HEK293 (cell line): Measurements from ENCODE around the gene PTPRG.
A peak's percentile ranks its signal among the peaks of the same experiment; 100 is the strongest.

Experiments
- CTCF ChIA-PET: fragments of 350-600 bp; formaldehyde crosslinking; extraction: SDS; loops from one replicate; lab custom pipeline; 2021; ENCODE audit warnings: antibody characterized with exemption; lab: Yijun Ruan, JAX
- POLR2A ChIA-PET: fragments of 300-600 bp; formaldehyde crosslinking; extraction: SDS; loops from one replicate; lab custom pipeline; 2020; ENCODE audit warnings: antibody characterized with exemption, inconsistent platforms; lab: Yijun Ruan, JAX
- H3K27ac ChIP-seq: fragments of 200-500 bp; sonication (Bioruptor generic); 2 replicates; pipeline ENCODE4 v1.5.1; 2014; ENCODE audit warnings: low read depth, low read length, control low read depth, inconsistent platforms; ENCODE audit errors: extremely low read depth
- H3K36me3 ChIP-seq, 2 experiments: fragments of 200-500 bp in 1 of 2; sonication (Bioruptor generic) in 1 of 2; 1 replicate in 1 of 2; 2 replicates in 1 of 2; pipeline ENCODE4 v1.5.1; 2014 to 2017; ENCODE audit warnings: inconsistent platforms in 2 of 2, low read length in 2 of 2; ENCODE audit not compliant: control insufficient read depth in 2 of 2, insufficient read depth in 1 of 2
- H3K4me1 ChIP-seq: fragments of 200-500 bp; sonication (Bioruptor generic); 2 replicates; pipeline ENCODE4 v1.5.1; 2014; ENCODE audit warnings: mild to moderate bottlenecking, low read length, inconsistent platforms; ENCODE audit not compliant: control insufficient read depth, insufficient read depth
- H3K4me3 ChIP-seq: 2 replicates; pipeline ENCODE4 v1.5.1; 2011; ENCODE audit warnings: low read depth, mild to moderate bottlenecking, control low read depth, low read length, moderate library complexity
- H3K9me3 ChIP-seq: fragments of 200-500 bp; sonication (Bioruptor generic); 2 replicates; pipeline ENCODE4 v1.5.1; 2014; ENCODE audit warnings: low read depth, low read length, inconsistent platforms; ENCODE audit not compliant: control insufficient read depth, insufficient read depth
- BCL11A ChIP-seq: fragments of 450-650 bp; formaldehyde crosslinking; IDR thresholded peaks from 2 replicates; pipeline ENCODE4 v1.5.1; 2016; ENCODE audit warnings: low read depth, missing biosample characterization, missing genetic modification characterization
- FEZF1 ChIP-seq: fragments of 450-650 bp; formaldehyde crosslinking; IDR thresholded peaks from 2 replicates; pipeline ENCODE4 v1.5.1; 2016; ENCODE audit warnings: missing biosample characterization, missing genetic modification characterization
- OVOL3 ChIP-seq: fragments of 450-650 bp; formaldehyde crosslinking; IDR thresholded peaks from 2 replicates; pipeline ENCODE4 v1.5.1; 2016; ENCODE audit warnings: missing biosample characterization, missing genetic modification characterization
- PRDM1 ChIP-seq: fragments of 450-650 bp; formaldehyde crosslinking; IDR thresholded peaks from 2 replicates; pipeline ENCODE4; 2016; ENCODE audit warnings: missing biosample characterization, missing genetic modification characterization
- REPIN1 ChIP-seq: fragments of 450-650 bp; formaldehyde crosslinking; IDR thresholded peaks from 2 replicates; pipeline ENCODE4 v1.5.1; 2017; ENCODE audit warnings: missing biosample characterization, missing genetic modification characterization, low read depth
- SP7 ChIP-seq: fragments of 450-650 bp; formaldehyde crosslinking; IDR thresholded peaks from 2 replicates; pipeline ENCODE4 v1.5.1; 2016; ENCODE audit warnings: missing biosample characterization, missing genetic modification characterization
- YY1 ChIP-seq: fragments of 450-650 bp; formaldehyde crosslinking; IDR thresholded peaks from 2 replicates; pipeline ENCODE4 v1.5.1; 2018; ENCODE audit warnings: missing biosample characterization, missing genetic modification characterization
- ZFP37 ChIP-seq: fragments of 450-650 bp; formaldehyde crosslinking; IDR thresholded peaks from 2 replicates; pipeline ENCODE4 v1.5.1; 2016; ENCODE audit warnings: missing biosample characterization, missing genetic modification characterization
- ZIC2 ChIP-seq: fragments of 450-650 bp; formaldehyde crosslinking; IDR thresholded peaks from 2 replicates; pipeline ENCODE4 v1.5.1; 2016; ENCODE audit warnings: missing biosample characterization, missing genetic modification characterization
- ZNF132 ChIP-seq: fragments of 450-650 bp; formaldehyde crosslinking; IDR thresholded peaks from 2 replicates; pipeline ENCODE4 v1.5.1; 2017; ENCODE audit warnings: missing biosample characterization, missing genetic modification characterization, borderline replicate concordance
- ZNF133 ChIP-seq: fragments of 450-650 bp; formaldehyde crosslinking; IDR thresholded peaks from 2 replicates; pipeline ENCODE4 v1.5.1; 2016; ENCODE audit warnings: missing biosample characterization, missing genetic modification characterization
- ZNF138 ChIP-seq: fragments of 450-650 bp; formaldehyde crosslinking; IDR thresholded peaks from 2 replicates; pipeline ENCODE4 v1.5.1; 2016; ENCODE audit warnings: missing biosample characterization, missing genetic modification characterization, borderline replicate concordance
- ZNF157 ChIP-seq: fragments of 450-650 bp; formaldehyde crosslinking; IDR thresholded peaks from 2 replicates; pipeline ENCODE4 v1.5.1; 2016; ENCODE audit warnings: missing biosample characterization, missing genetic modification characterization
- ZNF169 ChIP-seq: fragments of 450-650 bp; formaldehyde crosslinking; IDR thresholded peaks from 2 replicates; pipeline ENCODE4 v1.5.1; 2016; ENCODE audit warnings: missing biosample characterization, missing genetic modification characterization
- ZNF223 ChIP-seq: fragments of 450-650 bp; formaldehyde crosslinking; IDR thresholded peaks from 2 replicates; pipeline ENCODE4 v1.5.1; 2016; ENCODE audit warnings: missing biosample characterization, missing genetic modification characterization
- ZNF266 ChIP-seq: fragments of 450-650 bp; formaldehyde crosslinking; IDR thresholded peaks from 2 replicates; pipeline ENCODE4 v1.5.1; 2016; ENCODE audit warnings: missing biosample characterization, missing genetic modification characterization, low read depth
- ZNF335 ChIP-seq: fragments of 450-650 bp; formaldehyde crosslinking; conservative IDR thresholded peaks from 2 replicates; pipeline ENCODE4 v1.5.1; 2016; ENCODE audit warnings: missing biosample characterization, missing genetic modification characterization
- ZNF350 ChIP-seq: fragments of 450-650 bp; formaldehyde crosslinking; IDR thresholded peaks from 2 replicates; pipeline ENCODE4 v1.5.0; 2017; ENCODE audit warnings: missing biosample characterization, mild to moderate bottlenecking, missing genetic modification characterization
- ZNF354C ChIP-seq: fragments of 450-650 bp; formaldehyde crosslinking; IDR thresholded peaks from 2 replicates; pipeline ENCODE4 v1.5.1; 2016; ENCODE audit warnings: missing biosample characterization, missing genetic modification characterization, low read depth, borderline replicate concordance
- ZNF433 ChIP-seq: fragments of 450-650 bp; formaldehyde crosslinking; IDR thresholded peaks from 2 replicates; pipeline ENCODE4 v1.5.1; 2016; ENCODE audit warnings: missing biosample characterization, missing genetic modification characterization, low read depth
- ZNF561 ChIP-seq: fragments of 450-650 bp; IDR thresholded peaks from 2 replicates; pipeline ENCODE4 v1.5.1; 2018; ENCODE audit warnings: missing biosample characterization, missing genetic modification characterization, borderline replicate concordance
- ZNF600 ChIP-seq: fragments of 450-650 bp; formaldehyde crosslinking; IDR thresholded peaks from 2 replicates; pipeline ENCODE4 v1.5.1; 2016; ENCODE audit warnings: missing biosample characterization, missing genetic modification characterization
- ZNF747 ChIP-seq: fragments of 450-650 bp; formaldehyde crosslinking; IDR thresholded peaks from 2 replicates; pipeline ENCODE4 v1.5.1; 2016; ENCODE audit warnings: missing biosample characterization, missing genetic modification characterization
- ZNF777 ChIP-seq: fragments of 450-650 bp; formaldehyde crosslinking; IDR thresholded peaks from 2 replicates; pipeline ENCODE4 v1.5.1; 2017; ENCODE audit warnings: missing biosample characterization, missing genetic modification characterization, borderline replicate concordance
- ZNF785 ChIP-seq: fragments of 450-650 bp; formaldehyde crosslinking; IDR thresholded peaks from 2 replicates; pipeline ENCODE4 v1.5.1; 2016; ENCODE audit warnings: missing biosample characterization, missing genetic modification characterization
- ZNF843 ChIP-seq: fragments of 450-650 bp; formaldehyde crosslinking; IDR thresholded peaks from 2 replicates; pipeline ENCODE4 v1.5.1; 2016; ENCODE audit warnings: missing biosample characterization, missing genetic modification characterization
- TF ChIP-seq, protein P1 (sequence below): fragments of 450-650 bp; formaldehyde crosslinking; IDR thresholded peaks from 2 replicates; pipeline ENCODE4 v1.5.1; 2017; ENCODE audit warnings: missing biosample characterization, missing genetic modification characterization
- TF ChIP-seq, protein P2 (sequence below): fragments of 450-650 bp; formaldehyde crosslinking; IDR thresholded peaks from 2 replicates; pipeline ENCODE4 v1.5.1; 2017; ENCODE audit warnings: missing biosample characterization, missing genetic modification characterization
- TF ChIP-seq, protein P3 (sequence below): fragments of 450-650 bp; IDR thresholded peaks from 2 replicates; pipeline ENCODE4 v1.5.1; 2018; ENCODE audit warnings: missing biosample characterization, mild to moderate bottlenecking, missing genetic modification characterization
- TF ChIP-seq, protein P4 (sequence below): fragments of 450-650 bp; formaldehyde crosslinking; IDR thresholded peaks from 2 replicates; pipeline ENCODE4 v1.5.1; 2016; ENCODE audit warnings: missing biosample characterization, missing genetic modification characterization

Gene PTPRG

DNA sequence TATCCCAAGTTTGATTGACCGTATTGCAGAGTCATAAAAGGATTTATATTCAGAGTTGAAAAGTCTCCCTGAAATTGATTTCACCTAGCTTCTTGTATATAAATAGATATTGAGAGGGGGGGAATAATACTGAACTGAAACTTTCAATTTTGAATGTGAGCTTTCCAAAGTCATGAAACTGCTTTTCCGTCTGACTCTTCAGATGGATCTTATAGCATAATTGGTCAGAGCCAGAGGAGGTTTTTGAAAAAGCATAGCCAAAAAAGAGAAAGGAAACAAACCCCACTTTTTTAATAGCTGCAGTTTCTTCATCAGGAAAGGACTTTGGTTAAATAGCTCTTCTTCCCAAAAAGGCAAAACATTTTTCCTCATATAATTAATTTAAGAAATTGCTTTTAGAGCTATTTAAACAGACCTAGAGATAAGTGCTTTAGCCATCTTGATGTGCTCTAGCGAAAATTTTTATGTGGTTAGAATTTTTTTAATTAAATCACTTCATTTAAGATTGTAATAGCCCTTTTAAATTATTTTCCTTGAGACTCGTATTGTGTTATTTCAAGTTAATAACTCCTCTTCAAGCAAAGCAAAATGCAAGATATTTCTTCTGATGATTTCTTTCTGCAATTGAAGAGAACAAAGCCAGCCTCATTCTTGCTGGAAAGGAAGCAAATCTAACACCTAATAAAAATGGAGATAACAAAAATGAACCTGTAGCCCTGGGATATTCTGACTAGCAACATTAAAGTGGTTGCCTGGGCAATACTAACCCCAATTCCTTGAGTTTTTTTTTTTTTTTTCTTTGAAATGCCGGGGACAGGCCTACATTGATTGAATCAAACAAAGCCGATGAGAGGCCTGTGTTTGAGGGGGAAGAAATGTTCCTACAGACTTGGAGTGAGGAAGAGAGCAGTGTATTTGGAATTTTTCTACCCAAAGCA is 173.6 kb downstream of the PTPRG start:
- H3K4me3 ChIP-seq: no peak overlapping the region
- no peaks in the 10 kb centered on the region for H3K9me3 ChIP-seq
- H3K36me3 ChIP-seq: no peaks in the 10 kb centered on the region
- no peak overlapping the region for H3K27ac ChIP-seq
- POLR2A ChIA-PET: no interaction called here
- H3K4me1 ChIP-seq: peaks cover 8% of the 10 kb centered on the region
- CTCF ChIA-PET: interaction anchor here (1.2 kb wide), 1 partner anchor 168 kb away, joined by 3 read pairs; no protein-coding TSS in a partner anchor
- no peak for TF ChIP-seq ZNF169 (tag by site-specific recombination)
- TF ChIP-seq, protein P1, sequence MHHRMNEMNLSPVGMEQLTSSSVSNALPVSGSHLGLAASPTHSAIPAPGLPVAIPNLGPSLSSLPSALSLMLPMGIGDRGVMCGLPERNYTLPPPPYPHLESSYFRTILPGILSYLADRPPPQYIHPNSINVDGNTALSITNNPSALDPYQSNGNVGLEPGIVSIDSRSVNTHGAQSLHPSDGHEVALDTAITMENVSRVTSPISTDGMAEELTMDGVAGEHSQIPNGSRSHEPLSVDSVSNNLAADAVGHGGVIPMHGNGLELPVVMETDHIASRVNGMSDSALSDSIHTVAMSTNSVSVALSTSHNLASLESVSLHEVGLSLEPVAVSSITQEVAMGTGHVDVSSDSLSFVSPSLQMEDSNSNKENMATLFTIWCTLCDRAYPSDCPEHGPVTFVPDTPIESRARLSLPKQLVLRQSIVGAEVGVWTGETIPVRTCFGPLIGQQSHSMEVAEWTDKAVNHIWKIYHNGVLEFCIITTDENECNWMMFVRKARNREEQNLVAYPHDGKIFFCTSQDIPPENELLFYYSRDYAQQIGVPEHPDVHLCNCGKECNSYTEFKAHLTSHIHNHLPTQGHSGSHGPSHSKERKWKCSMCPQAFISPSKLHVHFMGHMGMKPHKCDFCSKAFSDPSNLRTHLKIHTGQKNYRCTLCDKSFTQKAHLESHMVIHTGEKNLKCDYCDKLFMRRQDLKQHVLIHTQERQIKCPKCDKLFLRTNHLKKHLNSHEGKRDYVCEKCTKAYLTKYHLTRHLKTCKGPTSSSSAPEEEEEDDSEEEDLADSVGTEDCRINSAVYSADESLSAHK (tag by site-specific recombination): peak; percentile 46; the same call in 1 of the 2 replicates
- TF ChIP-seq ZIC2 (tag by site-specific recombination): no peak
- TF ChIP-seq ZNF561 (tag by site-specific recombination): no peak
- TF ChIP-seq SP7: no peak
- TF ChIP-seq ZNF354C (tag by site-specific recombination): no peak
- TF ChIP-seq PRDM1 (tag by site-specific recombination): 0 out of 2 replicates have a peak, but pooled peaks have one; percentile 43
- no peak for TF ChIP-seq ZNF266 (tag by site-specific recombination)
- TF ChIP-seq, protein P2, sequence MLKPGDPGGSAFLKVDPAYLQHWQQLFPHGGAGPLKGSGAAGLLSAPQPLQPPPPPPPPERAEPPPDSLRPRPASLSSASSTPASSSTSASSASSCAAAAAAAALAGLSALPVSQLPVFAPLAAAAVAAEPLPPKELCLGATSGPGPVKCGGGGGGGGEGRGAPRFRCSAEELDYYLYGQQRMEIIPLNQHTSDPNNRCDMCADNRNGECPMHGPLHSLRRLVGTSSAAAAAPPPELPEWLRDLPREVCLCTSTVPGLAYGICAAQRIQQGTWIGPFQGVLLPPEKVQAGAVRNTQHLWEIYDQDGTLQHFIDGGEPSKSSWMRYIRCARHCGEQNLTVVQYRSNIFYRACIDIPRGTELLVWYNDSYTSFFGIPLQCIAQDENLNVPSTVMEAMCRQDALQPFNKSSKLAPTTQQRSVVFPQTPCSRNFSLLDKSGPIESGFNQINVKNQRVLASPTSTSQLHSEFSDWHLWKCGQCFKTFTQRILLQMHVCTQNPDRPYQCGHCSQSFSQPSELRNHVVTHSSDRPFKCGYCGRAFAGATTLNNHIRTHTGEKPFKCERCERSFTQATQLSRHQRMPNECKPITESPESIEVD (tag by site-specific recombination): peak; percentile 62
- no peak for TF ChIP-seq ZNF132 (tag by site-specific recombination)
- no peak for TF ChIP-seq ZNF747 (tag by site-specific recombination)

DNA sequence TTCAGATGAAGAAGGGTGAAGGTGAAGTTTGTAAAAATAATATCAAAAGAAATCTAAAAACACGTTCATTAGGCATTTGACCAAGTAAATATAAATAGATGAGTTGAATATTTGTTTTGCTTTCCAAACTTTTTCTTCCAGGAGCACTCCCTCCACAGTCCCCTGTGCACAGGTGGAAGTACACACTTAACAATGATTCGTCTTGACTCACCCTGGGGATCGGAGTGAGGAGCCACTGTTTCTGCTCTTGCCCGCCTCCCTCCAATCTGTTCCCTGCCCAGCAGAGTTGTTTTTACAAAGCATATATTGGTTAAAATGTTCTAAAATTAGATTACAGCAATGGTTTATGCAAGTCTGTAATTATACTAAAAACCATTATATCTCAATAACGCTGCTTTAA is 175.1 kb downstream of the PTPRG start:
- ChIA-PET CTCF (no interaction called here), POLR2A (interaction anchor here (0.6 kb wide), 1 partner anchor 111 kb away, joined by 3 read pairs; no protein-coding TSS in a partner anchor)
- TF ChIP-seq BCL11A (tag by site-specific recombination) (no peak), OVOL3 (no peak), ZNF350 (no peak), ZNF785 (tag by site-specific recombination) (no peak), ZNF843 (tag by site-specific recombination) (no peak), ZNF223 (tag by site-specific recombination) (no peak), ZNF138 (no peak), FEZF1 (tag by site-specific recombination) (no peak), ZFP37 (tag by site-specific recombination) (no peak), ZNF335 (tag by site-specific recombination) (no peak), ZNF133 (tag by site-specific recombination) (no peak), ZNF600 (no peak), REPIN1 (no peak), ZNF157 (tag by site-specific recombination) (no peak), YY1 (tag by site-specific recombination) (no peak), ZNF433 (tag by site-specific recombination) (no peak), ZNF777 (no peak), ZIC2 (tag by site-specific recombination) (no peak)
- TF ChIP-seq, protein P3, sequence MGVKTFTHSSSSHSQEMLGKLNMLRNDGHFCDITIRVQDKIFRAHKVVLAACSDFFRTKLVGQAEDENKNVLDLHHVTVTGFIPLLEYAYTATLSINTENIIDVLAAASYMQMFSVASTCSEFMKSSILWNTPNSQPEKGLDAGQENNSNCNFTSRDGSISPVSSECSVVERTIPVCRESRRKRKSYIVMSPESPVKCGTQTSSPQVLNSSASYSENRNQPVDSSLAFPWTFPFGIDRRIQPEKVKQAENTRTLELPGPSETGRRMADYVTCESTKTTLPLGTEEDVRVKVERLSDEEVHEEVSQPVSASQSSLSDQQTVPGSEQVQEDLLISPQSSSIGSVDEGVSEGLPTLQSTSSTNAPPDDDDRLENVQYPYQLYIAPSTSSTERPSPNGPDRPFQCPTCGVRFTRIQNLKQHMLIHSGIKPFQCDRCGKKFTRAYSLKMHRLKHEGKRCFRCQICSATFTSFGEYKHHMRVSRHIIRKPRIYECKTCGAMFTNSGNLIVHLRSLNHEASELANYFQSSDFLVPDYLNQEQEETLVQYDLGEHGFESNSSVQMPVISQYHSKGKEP (tag by site-specific recombination): no peak
- TF ChIP-seq, protein P4, sequence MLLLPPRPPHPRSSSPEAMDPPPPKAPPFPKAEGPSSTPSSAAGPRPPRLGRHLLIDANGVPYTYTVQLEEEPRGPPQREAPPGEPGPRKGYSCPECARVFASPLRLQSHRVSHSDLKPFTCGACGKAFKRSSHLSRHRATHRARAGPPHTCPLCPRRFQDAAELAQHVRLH (tag by site-specific recombination): no peak
- no peak overlapping the region for H3K27ac ChIP-seq
- no peak overlapping the region for H3K4me3 ChIP-seq
- no peaks in the 10 kb centered on the region for H3K36me3 ChIP-seq
- no peaks in the 10 kb centered on the region for H3K9me3 ChIP-seq
- H3K4me1 ChIP-seq: peaks cover 12% of the 10 kb centered on the region
